GM12875 (cell line): ENCODE measurements around the gene PRPS1L1.

Experiments
- H3K4me3 ChIP-seq: one replicate; pipeline ENCODE4 v1.5.1; 2011; ENCODE audit warnings: low read depth, low read length, control low read depth
- TF ChIP-seq, protein P1 (sequence below): IDR thresholded peaks from 2 replicates; pipeline ENCODE4 v1.5.1; 2011; ENCODE audit warnings: low read depth, mild to moderate bottlenecking, control low read depth, inconsistent platforms, low read length, moderate library complexity, borderline replicate concordance; ENCODE audit not compliant: insufficient read depth

The PRPS1L1 gene

DNA sequence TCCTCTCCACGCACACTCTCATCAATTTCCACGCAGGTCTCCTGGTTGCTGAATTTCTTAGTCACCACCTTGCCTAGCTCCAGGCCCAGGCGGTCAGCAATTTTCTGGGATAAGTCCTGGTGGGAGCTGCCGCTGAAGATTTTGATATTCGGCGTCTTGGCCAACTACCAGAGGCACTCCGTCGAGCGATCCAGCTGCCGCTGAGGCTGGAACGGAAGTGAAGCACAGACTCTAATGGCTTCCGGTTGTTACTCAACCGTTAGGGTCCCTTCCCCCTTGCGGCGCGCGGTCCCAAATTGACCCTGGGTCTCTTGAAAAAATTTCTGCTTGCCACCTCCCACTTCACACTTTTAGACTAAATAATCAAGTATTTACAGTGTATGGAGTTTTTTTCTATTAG lies at the start of gene PRPS1L1:
TSS of gene PRPS1L1 (minus strand) at position 219 of the 400 bp plus-strand sequence.
- TF ChIP-seq, protein P1, sequence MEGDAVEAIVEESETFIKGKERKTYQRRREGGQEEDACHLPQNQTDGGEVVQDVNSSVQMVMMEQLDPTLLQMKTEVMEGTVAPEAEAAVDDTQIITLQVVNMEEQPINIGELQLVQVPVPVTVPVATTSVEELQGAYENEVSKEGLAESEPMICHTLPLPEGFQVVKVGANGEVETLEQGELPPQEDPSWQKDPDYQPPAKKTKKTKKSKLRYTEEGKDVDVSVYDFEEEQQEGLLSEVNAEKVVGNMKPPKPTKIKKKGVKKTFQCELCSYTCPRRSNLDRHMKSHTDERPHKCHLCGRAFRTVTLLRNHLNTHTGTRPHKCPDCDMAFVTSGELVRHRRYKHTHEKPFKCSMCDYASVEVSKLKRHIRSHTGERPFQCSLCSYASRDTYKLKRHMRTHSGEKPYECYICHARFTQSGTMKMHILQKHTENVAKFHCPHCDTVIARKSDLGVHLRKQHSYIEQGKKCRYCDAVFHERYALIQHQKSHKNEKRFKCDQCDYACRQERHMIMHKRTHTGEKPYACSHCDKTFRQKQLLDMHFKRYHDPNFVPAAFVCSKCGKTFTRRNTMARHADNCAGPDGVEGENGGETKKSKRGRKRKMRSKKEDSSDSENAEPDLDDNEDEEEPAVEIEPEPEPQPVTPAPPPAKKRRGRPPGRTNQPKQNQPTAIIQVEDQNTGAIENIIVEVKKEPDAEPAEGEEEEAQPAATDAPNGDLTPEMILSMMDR, result no peak

DNA sequence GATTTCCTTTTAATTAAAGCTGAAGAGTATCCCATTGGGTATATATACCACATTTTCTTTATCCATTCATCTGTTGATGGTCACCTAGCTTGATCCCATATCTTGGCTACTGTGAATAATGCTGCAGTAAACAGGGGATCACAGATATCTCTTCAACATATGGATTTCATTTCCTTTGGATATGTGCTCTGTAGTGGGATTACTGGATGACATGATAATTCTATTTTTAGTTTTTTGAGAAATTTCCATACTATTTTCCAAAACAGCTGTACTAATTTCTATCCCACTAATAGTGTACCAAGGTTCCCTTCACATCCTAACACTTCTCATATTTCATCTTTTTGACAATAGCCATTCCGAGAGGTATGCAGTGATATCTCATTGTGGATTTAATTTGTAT lies 48.8 kb upstream of the PRPS1L1 start:
- TF ChIP-seq, protein P1, result no peak
- H3K4me3 ChIP-seq, result no peak overlapping the region

More for the DNA sequence above, at the start of gene PRPS1L1:
- no peak within 1 kb of the TSS for H3K4me3 ChIP-seq

DNA sequence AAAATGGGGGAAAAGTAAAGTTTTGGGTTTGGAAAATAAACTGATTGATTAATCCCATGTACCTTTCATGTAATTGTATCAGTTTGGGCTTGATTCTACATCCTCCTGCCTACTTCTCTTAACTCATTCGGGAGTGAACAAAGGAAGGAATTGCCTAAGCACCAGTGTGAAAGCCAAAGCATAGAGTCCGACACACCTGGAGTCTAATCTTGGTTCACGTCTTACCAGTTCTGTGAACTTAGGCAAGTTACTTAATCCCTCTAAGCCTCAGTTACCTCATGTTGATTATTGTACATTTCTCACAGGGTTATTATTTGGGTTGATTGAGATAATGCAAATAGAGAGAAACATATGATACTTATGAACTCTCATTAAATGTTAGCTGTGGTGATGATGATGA lies 41.1 kb upstream of the PRPS1L1 start:
- no peak overlapping the region for H3K4me3 ChIP-seq
- TF ChIP-seq, protein P1, result no peak

DNA sequence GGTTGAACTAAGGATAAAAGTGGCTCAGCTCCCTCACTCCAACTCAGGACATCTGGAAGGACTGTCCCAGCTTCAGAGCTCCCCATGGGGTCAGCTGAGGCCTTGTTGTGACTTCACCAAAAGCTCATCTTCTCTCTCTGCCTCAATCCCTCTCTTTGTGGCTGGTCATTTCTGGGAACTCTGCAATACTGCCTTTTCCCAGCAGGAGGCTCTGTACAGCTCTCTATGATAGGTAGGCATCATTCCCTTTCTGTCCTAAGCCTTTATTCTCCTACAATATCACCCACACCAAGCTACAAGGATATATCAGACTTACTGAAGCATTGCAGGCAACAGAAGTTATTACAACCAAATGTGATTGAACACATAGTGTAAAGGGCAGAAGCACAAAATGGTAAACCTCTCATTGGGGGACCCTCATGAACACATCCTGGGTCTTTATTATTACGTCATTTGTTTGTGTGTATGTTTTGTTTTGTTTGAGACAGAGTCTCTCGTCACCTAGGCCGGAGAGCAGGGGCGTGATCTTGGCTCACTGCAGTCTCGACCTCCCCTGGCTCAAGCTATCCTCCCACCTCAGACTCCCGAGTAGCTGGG lies 36.7 kb upstream of the PRPS1L1 start:
- no peak overlapping the region for H3K4me3 ChIP-seq
- TF ChIP-seq, protein P1, result peak; percentile 74

DNA sequence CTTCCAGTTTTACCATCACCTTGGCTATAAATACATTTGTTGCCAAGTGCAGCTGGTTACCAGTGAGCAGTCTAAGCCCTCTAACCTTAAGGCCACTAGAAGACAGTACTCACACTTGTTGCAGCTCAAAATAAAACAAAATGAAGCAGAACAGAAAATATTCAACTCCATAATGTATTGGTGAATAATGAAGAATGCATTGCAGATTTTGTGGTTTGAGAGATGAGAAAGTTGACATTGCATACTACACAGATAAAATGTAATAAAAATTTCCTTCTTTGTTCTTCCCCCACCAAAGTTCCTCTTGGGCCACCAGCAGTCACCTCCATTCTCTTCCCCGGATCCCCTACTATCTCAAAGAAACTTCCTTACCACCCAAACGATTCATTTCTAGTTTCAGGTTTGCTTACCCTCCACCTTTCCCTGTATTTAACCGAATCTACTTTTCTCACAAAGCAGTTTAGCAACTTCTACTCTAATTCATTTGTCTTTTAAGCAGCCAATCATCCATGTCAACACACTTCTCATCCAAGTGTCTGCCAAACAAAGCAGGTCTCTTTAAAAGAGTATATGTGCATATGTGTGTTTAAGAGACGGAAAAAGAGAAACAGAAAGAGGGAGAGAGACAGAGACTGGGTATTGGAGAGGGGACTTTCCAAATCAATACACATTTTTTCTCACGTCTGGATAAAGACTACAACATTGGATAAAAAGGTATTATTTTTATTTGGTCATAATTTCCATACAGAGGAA lies 35.7 kb upstream of the PRPS1L1 start:
- no peak overlapping the region for H3K4me3 ChIP-seq
- TF ChIP-seq, protein P1, result no peak

DNA sequence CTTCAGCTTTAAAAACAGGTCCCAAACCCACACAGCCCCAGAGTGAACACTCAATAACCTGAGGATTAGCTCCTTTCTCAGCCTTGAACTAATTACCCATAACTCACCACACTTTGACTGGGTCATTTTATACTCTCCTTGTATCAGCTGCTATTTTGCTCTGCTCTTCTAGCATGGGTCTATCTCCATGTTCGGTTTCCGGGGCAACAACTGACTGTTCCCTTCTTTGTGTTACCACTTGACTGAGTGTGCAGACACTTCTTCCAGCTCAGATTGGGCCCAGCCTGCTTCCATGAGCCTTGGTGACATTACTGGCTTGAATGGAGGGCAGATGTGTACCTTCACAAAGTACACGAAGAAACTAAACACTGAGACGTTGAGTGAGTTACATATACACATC lies 31.5 kb upstream of the PRPS1L1 start:
- no peak overlapping the region for H3K4me3 ChIP-seq
- TF ChIP-seq, protein P1, result no peak

DNA sequence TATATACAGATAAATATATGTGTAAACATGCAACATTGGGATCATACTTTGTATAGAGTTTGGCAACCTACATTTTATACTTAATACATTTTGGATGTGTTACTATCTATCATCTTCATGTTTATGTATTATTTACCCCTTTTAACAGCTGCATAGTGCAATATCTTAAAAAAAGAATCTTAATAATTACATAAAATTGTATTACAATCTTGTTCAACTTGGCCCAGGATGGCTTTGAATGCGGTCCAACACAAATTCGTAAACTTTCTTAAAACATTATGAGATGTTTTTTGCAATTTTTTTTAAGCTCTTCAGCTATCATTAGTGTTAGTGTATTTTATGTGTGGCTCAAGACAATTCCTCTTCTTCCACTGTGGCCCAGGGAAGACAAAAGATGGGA lies 26.3 kb upstream of the PRPS1L1 start:
- TF ChIP-seq, protein P1, result no peak

More for the DNA sequence above, 26.3 kb upstream of the PRPS1L1 start:
- no peak overlapping the region for H3K4me3 ChIP-seq
